ENCODE measurements around the gene GJE1.

GJE1 gene

DNA sequence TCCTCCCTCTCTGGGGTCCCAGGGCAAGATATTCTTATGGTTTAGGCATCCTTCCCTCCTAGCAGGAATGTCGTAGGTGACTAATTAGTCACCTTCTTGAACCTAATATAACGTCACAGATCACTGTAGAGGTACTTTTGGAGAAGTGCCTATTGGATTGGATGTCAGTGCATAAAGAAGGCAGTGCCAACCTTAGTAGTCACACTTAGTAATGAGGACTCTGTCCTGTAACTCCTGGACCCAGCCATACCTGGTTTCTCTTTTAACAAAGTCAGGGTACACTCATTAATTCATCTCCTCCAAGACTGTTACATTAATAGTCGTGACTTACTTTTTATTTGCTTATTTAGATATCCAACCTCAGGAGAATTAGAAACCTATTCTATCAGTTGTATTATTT lies 34.3 kb downstream of the GJE1 start:
- no peak for DNase-seq

DNA sequence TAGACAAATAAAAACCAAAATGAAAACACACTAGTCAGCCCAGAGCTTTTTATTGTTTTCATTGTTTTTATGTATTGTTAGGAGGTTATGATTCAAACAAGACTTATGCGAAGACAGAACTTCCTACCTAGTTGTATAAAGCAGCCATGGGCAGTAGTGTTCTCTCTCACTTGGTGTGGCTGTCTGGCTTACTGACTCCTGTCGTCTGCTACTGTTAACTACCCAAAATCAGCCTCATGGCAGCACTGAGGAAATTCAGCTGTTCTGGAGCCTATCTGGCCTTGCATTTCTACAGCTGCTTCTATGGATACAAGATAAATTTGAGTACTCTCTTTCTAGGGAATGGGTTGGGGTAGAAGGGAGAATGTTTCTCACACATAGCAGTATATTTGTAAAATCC lies 34.8 kb downstream of the GJE1 start:
- no peak for DNase-seq

DNA sequence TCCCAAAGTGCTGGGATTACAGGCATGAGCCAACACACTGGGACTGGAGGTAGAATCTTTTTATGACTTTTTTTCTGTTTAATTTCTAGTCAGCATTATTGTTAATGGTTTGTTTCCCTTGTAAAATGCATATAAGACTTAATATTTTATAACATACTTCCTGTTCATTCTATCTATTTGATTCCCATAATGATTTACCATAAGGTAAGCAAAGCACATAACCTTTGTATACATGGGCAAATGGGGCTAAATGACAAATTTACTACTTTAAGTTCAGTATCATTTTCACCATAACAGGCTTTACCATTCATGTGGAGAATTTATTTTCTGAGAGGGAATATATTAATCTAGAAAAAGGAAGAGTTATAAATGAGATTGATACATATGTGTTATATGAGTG lies 38.6 kb downstream of the GJE1 start:
- DNase-seq, result no peak

GRCh38 chr6:142172758-142173157 lies 40.0 kb downstream of the GJE1 start:
- DNase-seq, result no peak

GRCh38 chr6:142173980-142174379 lies 41.3 kb downstream of the GJE1 start:
- no peak for DNase-seq

- DNase-seq, result no peak
Observed at GRCh38 chr6:142174703-142175102, 42.0 kb downstream of the GJE1 start.

GRCh38 chr6:142178129-142178528 lies 45.4 kb downstream of the GJE1 start:
- no peak for DNase-seq

DNA sequence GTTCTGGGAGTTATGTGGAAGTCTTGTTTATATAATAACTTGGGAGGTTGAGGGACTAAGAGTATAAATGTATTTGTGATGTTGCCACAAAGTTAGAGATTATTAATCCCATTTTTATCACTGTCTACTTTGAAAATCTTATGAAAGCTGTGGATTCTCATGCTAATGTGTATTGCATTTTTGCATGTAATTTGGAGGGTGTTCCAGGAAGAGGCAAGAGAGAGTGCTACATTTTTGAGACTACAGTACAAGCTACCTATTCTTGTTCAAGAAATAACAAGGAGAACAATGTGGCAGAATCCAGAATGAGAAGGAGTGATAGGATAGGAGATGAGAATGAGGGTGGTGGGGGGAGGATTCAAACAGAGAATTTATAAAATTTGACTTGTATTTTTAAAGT lies 49.3 kb downstream of the GJE1 start:
- DNase-seq, result no peak

DNA sequence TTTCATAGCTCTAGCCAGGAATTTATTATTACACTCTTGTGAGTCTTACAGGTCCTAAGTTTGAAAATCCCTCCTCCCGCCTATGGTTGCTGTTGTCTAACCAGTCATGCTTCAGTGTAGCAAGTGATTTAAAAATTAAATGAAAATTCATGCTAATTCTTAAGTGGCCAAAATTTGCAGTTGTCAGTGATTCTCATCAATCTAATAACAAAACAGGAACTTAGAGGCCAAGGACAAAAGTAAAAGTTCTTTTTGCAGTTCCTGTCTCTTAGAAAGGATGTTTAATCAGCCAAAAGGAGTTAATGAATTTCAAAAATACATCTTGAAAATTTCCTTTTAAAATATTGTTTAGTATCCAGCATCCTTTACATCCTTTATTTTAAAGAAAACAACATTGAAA lies 50.6 kb downstream of the GJE1 start:
- DNase-seq, result no peak

DNA sequence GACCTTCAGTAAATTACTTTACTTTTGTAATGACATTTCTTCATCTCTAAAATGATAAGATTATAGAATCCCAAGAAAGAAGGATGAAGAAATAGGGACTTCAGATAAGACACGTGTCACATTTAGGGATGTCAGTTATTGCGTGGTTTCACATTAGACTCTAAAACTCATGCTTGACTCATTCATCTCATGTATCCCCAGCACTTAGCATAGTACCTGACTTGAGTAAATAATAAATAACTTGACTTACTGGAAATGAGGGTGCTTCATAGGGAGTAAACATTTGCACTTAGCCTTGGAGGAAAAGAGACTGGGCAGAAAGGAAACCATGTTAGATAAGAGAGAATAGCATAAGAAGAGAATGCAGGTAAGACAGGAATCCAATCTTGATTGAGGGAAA lies 51.6 kb downstream of the GJE1 start:
- DNase-seq, result no peak

All from activated CD4-positive, alpha-beta T cell treated with anti-CD3 and anti-CD28 coated beads, Interleukin-2, Interleukin-6, amounts not matched to agents 100 ng/mL and 50 ng/mL, durations not matched to agents 16 hours and 8 hours (primary cell).